Adrenal gland (tissue), 12 donors: ENCODE results near the gene ZBTB2. TPM values are rescaled to one million over a fixed set of nuclear protein-coding genes. Genes with fewer than 3 reads are reported as not detected.

Experiments
- DNase-seq, 7 donors: peaks; one replicate each; pipeline ENCODE4 v3.0.0-alpha.2; 2019 to 2020
- H3K27ac ChIP-seq, 5 donors: fragments of 200-600 bp; sonication (generic) in 4 of 5; 1 replicate in 3 of 5; 2 replicates in 2 of 5; pipeline versions ENCODE4 v1.5.1 to v1.8.0; 2016 to 2020; ENCODE audit warnings: mild to moderate bottlenecking in 1 of 5
- H3K27me3 ChIP-seq: fragments of 200-600 bp; 2 replicates; pipeline ENCODE4 v1.8.0; 2021
- H3K36me3 ChIP-seq, 2 donors: fragments of 200-600 bp; replicated peaks in 1 of 2; 1 replicate in 1 of 2; 2 replicates in 1 of 2; pipeline versions ENCODE4 v1.5.1 to v1.8.0; 2018 to 2022
- H3K4me1 ChIP-seq, 2 donors: fragments of 200-600 bp; replicated peaks in 1 of 2; 1 replicate in 1 of 2; 2 replicates in 1 of 2; pipeline versions ENCODE4 v1.5.1 to v1.8.0; 2018 to 2021
- H3K4me3 ChIP-seq, 4 donors: fragments of 200-600 bp; sonication (generic) in 3 of 4; one replicate each; pipeline ENCODE4 v1.5.1; 2016 to 2018
- H3K9me3 ChIP-seq, 3 donors: fragments of 200-600 bp; sonication (generic) in 1 of 3; replicated peaks in 1 of 3; 1 replicate in 2 of 3; 2 replicates in 1 of 3; pipeline versions ENCODE4 v1.5.1 to v1.8.0; 2016 to 2021
- CTCF ChIP-seq, 6 experiments: fragments of 450-650 bp in 4 of 6; fragments of 200-600 bp in 2 of 6; sonication (generic) in 1 of 6; IDR thresholded peaks; 1 replicate in 5 of 6; 2 replicates in 1 of 6; pipeline versions ENCODE4 v1.5.1 to v1.8.0; 2016 to 2021; ENCODE audit warnings: antibody characterized with exemption in 6 of 6, mild to moderate bottlenecking in 2 of 6, moderate library complexity in 1 of 6
- POLR2A ChIP-seq, 2 donors: fragments of 450-650 bp; IDR thresholded peaks; one replicate each; pipeline ENCODE4 v1.6.1; 2017; ENCODE audit warnings: antibody characterized with exemption in 2 of 2, mild to moderate bottlenecking in 2 of 2, moderate library complexity in 1 of 2
- WGBS, 4 donors: extraction: QIAGEN DNeasy Blood & Tissue Kit in 2 of 4; methylation state at CpG; one replicate each; pipeline versions ENCODE4 v1.1.5 to v1.1.7; 2013 to 2017; 5-methylcytosine and 5-hydroxymethylcytosine counted together
- intact Hi-C, 2 donors: fragments of 100-400 bp; cut with DNase I; formaldehyde crosslinking; loops; one replicate each; pipeline versions ENCODE4 v1.14.1 to v1.15.0; 2022 to 2023
- polyA plus RNA-seq, 3 donors: library from polyadenylated mRNA; stranded (reverse); fragments of 200-250 nt in 2 of 3; fragments of 350-450 nt in 1 of 3; fragmentation: Illumina TruSeq in 1 of 3; extraction: RNeasy Lipid Tissue Mini Kit (QIAGEN cat#74804) in 1 of 3; gene quantifications; one replicate each; pipeline ENCODE4 v1.2.3, GENCODE V29; 2013 to 2014
- total RNA-seq, 9 donors: library from RNA; depleted of rRNA in 4 of 9; stranded (reverse); fragments of >200 nt in 4 of 9; fragments of 120-200 nt in 1 of 9; fragmentation: NEBNext Ultra II Directional in 1 of 9; extraction: Animal tissue kit (Norgen Biotek cat#: 25700) in 1 of 9; gene quantifications; one replicate each; pipeline versions ENCODE4 v1.1.0 to v1.2.4, GENCODE V29; 2013 to 2023
- donor health status: healthy with polysubstance abuse.
- donor health status: Bipolar disorder and iron deficiency.
- donor health status: DM: yes; HTN: yes; CAD: no.
- donor health status: DM: no; HTN: no; CAD: no.
- donor health status: DM: no; HTN: no; CAD: no.
- donor health status: DM: yes; HTN: yes; CAD: no.

Gene ZBTB2
- total and polyA plus RNA-seq, 12 donors, result 4.9 to 11.3 (median 8.6) TPM

GRCh38 chr6:151432651-151433050 lies 41.3 kb upstream of the ZBTB2 start:
- Histone ChIP-seq H3K4me3 (no peak overlapping the region), H3K27me3 (no peaks in the 10 kb centered on the region), H3K27ac (no peak overlapping the region), H3K9me3 (no peaks in the 10 kb centered on the region), H3K4me1 (peaks cover 0 to 6% of the 10 kb centered on the region in 2 donors), H3K36me3 (peaks cover 0 to 22% of the 10 kb centered on the region in 2 donors)
- DNase-seq, result no peak
- no peak for TF ChIP-seq CTCF (IDR thresholded peaks at IDR 0.05)
- TF ChIP-seq POLR2A (IDR thresholded peaks at IDR 0.05), result no peak
- intact Hi-C loops, result no loop called here
- WGBS, 4 donors, result 82 to 88% (median 83%) methylated on average over 4 of the region's 4 CpGs

GRCh38 chr6:151431337-151431736 lies 40.0 kb upstream of the ZBTB2 start:
- Histone ChIP-seq H3K4me1 (peaks cover 0 to 2% of the 10 kb centered on the region in 2 donors), H3K4me3 (no peak overlapping the region), H3K27ac (no peak overlapping the region), H3K9me3 (no peaks in the 10 kb centered on the region), H3K36me3 (peaks cover 0 to 26% of the 10 kb centered on the region in 2 donors), H3K27me3 (no peaks in the 10 kb centered on the region)
- no peak for TF ChIP-seq CTCF (IDR thresholded peaks at IDR 0.05)
- no peak for TF ChIP-seq POLR2A (IDR thresholded peaks at IDR 0.05)
- 92 to 95% (median 94%) methylated on average over 3 of the region's 3 CpGs for WGBS, 4 donors
- intact Hi-C loops, result no loop called here
- DNase-seq, result no peak

DNA sequence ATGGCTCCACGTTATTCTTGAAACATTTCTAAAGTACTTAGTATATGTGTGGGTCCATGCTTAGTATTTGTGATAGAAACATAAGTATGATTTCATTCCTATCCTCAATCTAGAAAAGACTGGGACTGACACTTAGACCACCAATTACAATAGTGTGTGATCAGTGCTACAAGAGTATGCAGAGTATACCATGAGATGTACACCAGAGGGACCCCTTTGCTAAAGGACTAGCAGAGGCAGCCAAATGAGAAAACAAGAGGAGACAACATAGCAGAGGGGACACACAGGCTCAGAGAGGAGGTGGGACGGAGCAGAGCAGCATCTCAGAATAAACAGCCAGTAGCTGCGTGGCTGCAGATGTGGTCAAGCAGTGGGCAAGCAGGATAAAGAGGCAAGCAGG lies 39.5 kb upstream of the ZBTB2 start:
- Histone ChIP-seq H3K4me3 (no peak overlapping the region), H3K4me1 (no peaks in the 10 kb centered on the region), H3K27ac (no peak overlapping the region), H3K36me3 (peaks cover 0 to 26% of the 10 kb centered on the region in 2 donors), H3K27me3 (no peaks in the 10 kb centered on the region), H3K9me3 (no peaks in the 10 kb centered on the region)
- intact Hi-C loops, result no loop called here
- no peak for DNase-seq
- 88 to 95% (median 91%) methylated on average over 3 of the region's 3 CpGs for WGBS, 4 donors
- no peak for TF ChIP-seq CTCF (IDR thresholded peaks at IDR 0.05)
- no peak for TF ChIP-seq POLR2A (IDR thresholded peaks at IDR 0.05)

- H3K36me3 ChIP-seq, result peaks cover 0 to 26% of the 10 kb centered on the region in 2 donors
- H3K4me1 ChIP-seq, result no peaks in the 10 kb centered on the region
- intact Hi-C loops, result no loop called here
- no peaks in the 10 kb centered on the region for H3K27me3 ChIP-seq
- 86 to 96% (median 93%) methylated on average over 4 of the region's 4 CpGs for WGBS, 4 donors
- no peak overlapping the region for H3K27ac ChIP-seq
- no peak for DNase-seq
- H3K4me3 ChIP-seq, result no peak overlapping the region
- TF ChIP-seq POLR2A (IDR thresholded peaks at IDR 0.05), result no peak
- TF ChIP-seq CTCF (IDR thresholded peaks at IDR 0.05), result no peak
- no peaks in the 10 kb centered on the region for H3K9me3 ChIP-seq
Measured at GRCh38 chr6:151428093-151428735, 36.9 kb upstream of the ZBTB2 start.
